Measurements from ENCODE around the gene CD177. TPM values are rescaled to one million over a fixed set of nuclear protein-coding genes. Genes with fewer than 3 reads are reported as not detected.
"Not testable (repeated sequence)": the region's sequence is repeated elsewhere in the genome, so short reads cannot be mapped to it uniquely, and the experiment has no call there.

CD177 gene
- total and polyA plus RNA-seq, 8 donors: 0.25 to 11.3 (median 2.8) TPM; not detected in 3

- intact Hi-C loops (cut with DNase I; ENCODE audit: low total_unique reads): no loop called here
- no peaks in the 10 kb centered on the region for H3K27me3 ChIP-seq
- H3K27ac ChIP-seq: peak overlapping the region in 1 of 5 donors; percentile 48
- TF ChIP-seq EP300 (IDR thresholded peaks at IDR 0.05) (no peak), POLR2A (IDR thresholded peaks at IDR 0.05) (no peak)
- DNase-seq: no peak
- H3K36me3 ChIP-seq: no peaks in the 10 kb centered on the region
- H3K9me3 ChIP-seq: no peaks in the 10 kb centered on the region
- peaks cover 0 to 31% (median 8%) of the 10 kb centered on the region in 4 donors for H3K4me1 ChIP-seq
- WGBS, 5 donors: 37 to 58% (median 40%) methylated on average over 11 of the region's 11 CpGs
- no peak overlapping the region for H3K4me3 ChIP-seq
Measured at GRCh38 chr19:43330726-43331434, 22.6 kb upstream of the CD177 start.

DNA sequence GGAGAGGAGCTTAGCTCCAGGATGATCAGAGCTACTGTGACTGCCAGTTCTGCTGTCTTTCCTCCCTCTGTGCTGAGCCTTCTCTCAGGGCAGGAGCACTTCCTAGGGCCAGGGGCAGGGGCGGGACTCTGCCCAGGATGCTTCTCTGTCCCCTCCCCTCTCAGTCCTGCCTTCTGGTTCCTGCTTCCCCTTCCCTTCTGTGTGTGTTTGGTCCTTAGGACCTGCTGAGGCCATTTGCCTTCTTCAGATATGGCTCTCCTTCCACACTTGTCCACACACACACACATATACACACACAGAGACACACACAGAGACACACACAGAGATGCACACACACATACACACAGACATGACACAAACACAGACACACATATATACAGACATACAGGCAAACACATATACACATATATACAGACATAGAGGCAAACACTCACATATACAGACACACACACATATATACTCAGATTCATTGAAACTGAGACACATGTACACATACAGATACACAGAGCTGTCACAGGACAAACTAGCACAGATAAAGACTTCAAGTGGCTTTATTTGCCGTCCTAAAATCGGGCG is 22.0 kb upstream of the CD177 start:
- Histone ChIP-seq H3K27me3 (no peaks in the 10 kb centered on the region), H3K4me1 (peaks cover 0 to 31% (median 8%) of the 10 kb centered on the region in 4 donors), H3K9me3 (no peaks in the 10 kb centered on the region), H3K4me3 (no peak overlapping the region), H3K36me3 (no peaks in the 10 kb centered on the region), H3K27ac (peak overlapping the region in 1 of 5 donors; percentile 48)
- 83 to 93% (median 84%) methylated on average over 4 of the region's 4 CpGs for WGBS, 5 donors
- no peak for TF ChIP-seq POLR2AphosphoS5 (IDR thresholded peaks at IDR 0.05)
- no peak for TF ChIP-seq EP300 (IDR thresholded peaks at IDR 0.05)
- no peak for TF ChIP-seq CTCF (IDR thresholded peaks at IDR 0.05)
- TF ChIP-seq POLR2A (IDR thresholded peaks at IDR 0.05): no peak
- intact Hi-C loops (cut with DNase I; ENCODE audit: low total_unique reads): no loop called here
- DNase-seq: no peak

DNA sequence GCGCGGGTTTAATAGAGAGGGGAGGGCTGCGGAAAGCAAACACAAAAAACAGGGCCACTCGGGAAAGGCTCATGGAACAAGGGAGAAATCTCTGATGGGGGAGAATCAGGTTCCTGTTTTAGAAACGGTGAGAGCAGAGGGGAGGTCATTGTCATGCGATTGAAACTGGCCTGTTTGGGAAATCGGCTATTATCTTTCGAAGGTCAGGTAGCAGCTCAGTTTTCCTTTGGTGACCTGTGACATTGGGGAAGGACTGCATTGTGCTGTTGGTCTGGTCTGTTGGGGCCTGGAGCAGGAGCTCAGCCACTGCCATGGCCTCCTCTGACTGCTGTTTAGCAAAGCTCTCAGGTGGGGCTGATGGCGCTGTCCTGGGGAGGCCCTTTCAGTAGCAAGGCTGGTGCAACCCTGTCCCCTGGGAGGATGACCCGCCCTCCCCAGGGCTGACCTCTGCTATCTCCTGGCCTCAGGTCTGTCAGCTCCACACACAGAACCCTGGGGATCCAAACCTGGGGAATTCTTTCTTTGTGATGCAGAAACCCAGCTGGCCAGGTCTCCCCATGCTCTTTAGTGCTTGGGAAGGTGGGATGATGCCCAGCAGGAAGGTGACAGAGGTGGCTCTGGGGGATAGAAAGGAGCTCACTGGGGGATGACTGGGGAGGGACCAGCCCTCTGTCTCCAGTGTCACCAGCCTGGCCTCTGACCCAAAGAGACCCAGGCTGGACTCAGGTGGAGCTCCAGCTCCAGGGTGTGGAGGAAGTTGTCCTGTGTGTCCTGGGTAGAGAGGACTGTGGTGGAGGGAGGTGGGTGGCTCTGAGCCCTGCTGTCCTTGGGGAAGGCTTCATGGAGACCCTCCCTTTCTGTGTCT is 21.2 kb upstream of the CD177 start:
- Histone ChIP-seq H3K9me3 (no peaks in the 10 kb centered on the region), H3K4me3 (no peak overlapping the region), H3K27me3 (no peaks in the 10 kb centered on the region), H3K4me1 (peaks cover 0 to 31% (median 8%) of the 10 kb centered on the region in 4 donors), H3K36me3 (no peaks in the 10 kb centered on the region), H3K27ac (no peak overlapping the region)
- WGBS, 5 donors: 72 to 87% (median 85%) methylated on average over 10 of the region's 10 CpGs
- TF ChIP-seq POLR2AphosphoS5 (IDR thresholded peaks at IDR 0.05): no peak
- no peak for TF ChIP-seq POLR2A (IDR thresholded peaks at IDR 0.05)
- no peak for TF ChIP-seq CTCF (IDR thresholded peaks at IDR 0.05)
- TF ChIP-seq EP300 (IDR thresholded peaks at IDR 0.05): no peak
- DNase-seq: no peak
- intact Hi-C loops (cut with DNase I; ENCODE audit: low total_unique reads): no loop called here

- H3K4me3 ChIP-seq; H3K4me1 ChIP-seq; DNase-seq; H3K27ac ChIP-seq; H3K9me3 ChIP-seq; intact Hi-C loops (cut with DNase I; ENCODE audit: low total_unique reads); H3K36me3 ChIP-seq: not testable (repeated sequence)
- 88 to 99% (median 96%) methylated on average over 2 of the region's 2 CpGs for WGBS, 5 donors
- peaks cover 0 to 12% (median 0%) of the 10 kb centered on the region in 3 donors for H3K27me3 ChIP-seq
Measured at GRCh38 chr19:43336508-43336907, 17.0 kb upstream of the CD177 start.

- H3K4me1 ChIP-seq: peaks cover 0 to 2% (median 0%) of the 10 kb centered on the region in 4 donors
- intact Hi-C loops (cut with DNase I; ENCODE audit: low total_unique reads): no loop called here
- peaks cover 0 to 13% (median 0%) of the 10 kb centered on the region in 3 donors for H3K27me3 ChIP-seq
- H3K9me3 ChIP-seq: no peaks in the 10 kb centered on the region
- no peak overlapping the region for H3K27ac ChIP-seq
- TF ChIP-seq POLR2AphosphoS5 (IDR thresholded peaks at IDR 0.05): no peak
- no peak for TF ChIP-seq POLR2A (IDR thresholded peaks at IDR 0.05)
- no peak for TF ChIP-seq EP300 (IDR thresholded peaks at IDR 0.05)
- no peak for TF ChIP-seq CTCF (IDR thresholded peaks at IDR 0.05)
- DNase-seq: no peak
- WGBS, 5 donors: 82 to 93% (median 86%) methylated on average over 7 to 8 of the region's 8 CpGs
- no peak overlapping the region for H3K4me3 ChIP-seq
- H3K36me3 ChIP-seq: no peaks in the 10 kb centered on the region
Measured at GRCh38 chr19:43337737-43338136, 15.7 kb upstream of the CD177 start.
